GM18519 (cell line): ENCODE results near the gene PECR.
"Not testable (repeated sequence)": the region's sequence is repeated elsewhere in the genome, so short reads cannot be mapped to it uniquely, and the experiment has no call there.

ENCODE experiments used
- ATAC-seq: cut with Tn5 transposase; IDR thresholded peaks from one replicate; pipeline ENCODE4 v1.9.1; 2021; ENCODE audit warnings: mild to moderate bottlenecking, moderate library complexity; ENCODE audit not compliant: unreplicated experiment, low FRiP score

Gene PECR

DNA sequence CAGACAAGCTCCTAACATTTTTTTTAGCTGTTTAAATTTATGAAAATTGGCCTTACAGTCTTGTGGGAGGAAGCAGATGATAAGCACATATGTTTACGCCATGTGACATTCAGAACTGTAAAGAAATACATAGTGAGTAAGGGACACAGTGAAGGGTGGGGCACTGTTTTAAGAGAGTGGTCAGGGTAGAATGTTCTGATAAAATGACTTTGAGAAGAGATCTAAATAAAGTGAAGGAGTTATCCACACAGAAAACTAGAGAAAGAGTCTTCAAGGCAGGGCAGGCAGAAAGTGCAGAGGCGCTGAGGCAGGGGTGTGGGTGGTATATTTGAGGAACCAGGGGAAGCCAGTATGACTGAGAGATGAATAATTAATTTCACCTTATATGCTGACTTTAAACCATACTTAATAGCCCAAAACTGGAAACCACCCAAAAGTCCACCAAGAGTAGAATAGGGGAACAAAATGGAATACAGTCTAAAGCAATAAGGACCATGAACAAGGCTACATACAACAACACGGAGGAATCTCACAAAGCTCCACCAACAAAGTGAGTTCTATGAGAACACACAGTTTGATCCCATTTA is 76.8 kb downstream of the PECR start:
- peak; percentile 21 for ATAC-seq

DNA sequence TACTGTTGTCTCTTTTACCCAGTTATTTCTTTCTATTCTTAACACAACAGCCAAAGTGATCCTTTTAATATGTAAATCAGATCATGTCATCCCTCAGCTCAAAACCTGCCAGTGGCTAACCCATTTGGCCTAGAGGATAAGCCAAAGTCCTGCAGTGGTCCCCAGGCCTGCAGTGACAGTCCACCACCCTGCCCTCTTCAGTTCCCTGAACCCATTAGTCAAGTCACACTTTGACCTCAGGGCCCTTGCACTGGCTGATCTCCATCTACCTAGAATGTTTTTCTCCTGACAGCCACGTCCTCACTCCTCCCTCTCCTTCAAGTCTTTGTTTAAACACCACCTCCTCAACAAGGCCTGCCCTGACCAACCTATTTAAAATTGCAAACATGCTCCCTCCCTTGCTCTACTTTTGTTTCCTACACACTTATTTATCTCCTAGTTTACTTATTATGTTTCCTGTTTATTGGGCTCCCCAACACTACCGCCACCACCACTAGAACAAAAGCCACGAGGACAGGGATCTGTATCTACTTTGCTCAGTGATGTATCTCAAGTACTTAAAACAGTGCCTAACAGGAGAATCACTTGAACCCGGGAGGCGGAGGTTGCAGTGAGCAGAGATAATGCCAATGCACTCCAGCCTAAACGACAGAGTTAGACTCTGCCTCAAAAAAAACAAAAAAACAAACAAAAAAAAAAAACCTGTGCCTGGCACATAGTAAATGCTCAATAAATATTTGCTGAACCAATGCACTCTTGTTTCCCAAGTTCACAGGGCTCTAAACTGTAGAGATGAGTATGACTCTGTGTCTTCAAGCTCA is 77.5 kb downstream of the PECR start:
- ATAC-seq, result no peak

DNA sequence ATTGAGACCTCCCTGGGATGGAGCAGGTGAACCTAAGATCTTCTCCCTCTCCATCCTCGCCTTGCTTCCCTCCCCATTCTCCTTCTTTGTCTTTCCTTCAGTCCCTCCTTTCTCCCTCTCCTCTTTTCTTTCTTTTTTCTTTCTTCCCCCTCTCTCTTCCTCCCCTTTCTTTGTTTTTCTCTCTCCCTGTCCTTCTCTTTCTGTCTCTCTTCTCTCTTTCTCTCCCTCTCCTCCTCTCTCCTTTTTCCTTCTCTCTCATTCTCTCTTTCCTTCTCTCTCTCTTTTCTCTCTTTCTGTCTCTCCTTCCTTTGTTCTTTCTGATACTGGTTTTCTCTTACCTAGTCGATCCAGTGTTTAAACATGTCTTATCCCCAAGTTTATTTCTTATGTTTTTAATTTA is 78.9 kb downstream of the PECR start:
- ATAC-seq, result no peak

DNA sequence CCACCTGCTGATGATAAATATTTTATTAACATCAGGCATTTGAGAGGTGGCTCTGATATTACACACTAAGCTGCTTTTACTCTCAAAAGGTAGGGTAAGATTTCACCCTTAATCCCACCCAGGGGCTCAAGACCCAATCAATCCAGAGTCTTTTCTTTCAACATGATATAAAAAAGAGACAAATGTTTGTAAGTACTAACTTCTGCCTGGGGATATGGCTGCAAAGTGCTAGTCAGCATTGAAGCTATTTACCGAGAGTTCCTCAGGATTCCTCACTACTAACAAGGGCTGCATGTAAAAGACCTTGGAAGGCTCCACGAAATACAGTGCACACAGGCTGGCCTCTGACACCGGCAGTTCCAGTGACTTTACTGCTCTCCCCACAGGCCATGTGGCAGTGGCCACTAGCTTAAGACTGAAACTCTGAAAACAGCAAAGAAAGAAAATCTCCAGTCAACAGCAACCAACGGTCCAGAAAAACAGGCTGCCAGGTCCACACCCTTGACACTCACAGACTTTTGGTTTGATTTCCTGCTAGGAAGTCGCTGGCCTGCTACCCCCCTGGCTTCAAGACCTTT is 79.4 kb downstream of the PECR start:
- no peak for ATAC-seq

DNA sequence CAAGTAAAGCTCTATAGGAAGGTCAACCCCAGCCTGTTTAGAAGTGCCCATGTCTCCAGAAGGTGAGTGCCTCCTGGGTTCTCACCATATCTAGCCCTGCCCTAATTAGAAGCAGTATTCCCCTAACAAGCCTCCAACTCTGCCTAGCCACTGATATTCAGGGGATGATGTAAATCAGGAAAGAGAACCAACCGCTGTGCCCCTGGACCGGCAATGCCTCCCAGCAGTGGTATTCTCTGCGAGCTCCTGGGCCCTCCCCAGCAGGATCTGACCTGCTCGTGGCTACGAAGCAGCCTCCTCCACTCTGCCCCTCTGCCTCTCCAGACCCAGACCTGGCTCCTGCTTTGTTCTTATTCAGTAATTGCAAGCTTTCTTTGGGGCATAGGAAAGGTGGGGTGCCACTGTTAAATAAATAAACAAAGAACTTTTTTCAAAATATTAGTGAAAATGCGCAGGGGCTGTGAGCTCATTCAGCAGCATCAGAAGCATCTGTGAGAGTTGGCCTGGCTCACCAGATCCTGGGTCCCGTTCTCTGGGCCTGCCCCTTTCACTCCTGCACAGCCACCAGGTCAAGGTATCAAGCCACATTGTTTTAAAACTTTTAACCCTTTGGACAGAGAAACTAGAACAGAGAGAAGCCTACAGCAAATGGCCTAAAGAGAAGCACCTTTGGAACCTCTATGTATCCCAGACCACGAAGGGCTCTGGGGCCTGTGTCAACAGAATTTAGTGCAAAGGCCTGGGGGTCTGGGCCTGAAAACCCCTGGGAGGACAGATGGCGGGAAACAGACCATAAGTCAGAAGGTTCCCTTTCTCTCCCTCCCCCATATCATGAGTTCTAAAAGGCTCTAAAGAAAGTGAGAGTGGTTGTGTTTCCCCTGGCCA is 80.2 kb downstream of the PECR start:
- ATAC-seq, result no peak

DNA sequence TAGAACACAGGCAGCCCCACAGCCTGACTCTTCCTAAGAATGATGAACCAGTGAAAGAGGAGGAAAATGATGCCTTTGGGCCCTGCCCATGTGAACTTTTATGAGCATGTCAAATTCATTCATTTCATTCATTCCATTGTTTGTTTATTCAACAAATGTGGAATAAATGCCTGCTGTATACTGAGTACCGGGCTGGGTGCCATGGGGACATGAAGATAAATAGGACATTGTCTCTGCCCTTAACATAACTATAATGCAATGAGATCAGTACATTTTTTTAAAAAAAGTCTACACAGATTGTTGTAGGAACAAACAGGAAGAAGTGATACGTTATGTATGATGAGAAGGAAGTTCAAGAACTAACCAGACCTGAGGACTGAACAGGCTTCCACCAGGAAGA is 83.0 kb downstream of the PECR start:
- ATAC-seq, result no peak

DNA sequence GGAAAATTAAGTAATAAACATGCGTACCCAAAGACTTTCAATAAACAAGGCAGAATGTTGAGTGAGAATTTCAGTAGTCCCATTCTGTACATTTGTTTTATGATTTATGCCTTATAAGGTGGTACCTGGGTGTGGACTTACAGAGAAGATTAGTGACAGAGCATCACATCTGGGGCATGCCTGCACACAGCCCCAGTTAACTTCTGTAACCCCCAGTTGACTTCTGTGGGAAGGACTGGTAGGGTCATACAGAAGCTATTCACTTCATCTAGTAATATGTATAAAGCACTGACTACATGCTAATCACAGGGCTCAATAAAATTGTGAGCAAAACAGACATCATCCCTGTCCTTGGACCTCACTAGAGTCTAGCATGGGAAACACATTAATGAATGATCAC is 84.4 kb downstream of the PECR start:
- no peak for ATAC-seq

DNA sequence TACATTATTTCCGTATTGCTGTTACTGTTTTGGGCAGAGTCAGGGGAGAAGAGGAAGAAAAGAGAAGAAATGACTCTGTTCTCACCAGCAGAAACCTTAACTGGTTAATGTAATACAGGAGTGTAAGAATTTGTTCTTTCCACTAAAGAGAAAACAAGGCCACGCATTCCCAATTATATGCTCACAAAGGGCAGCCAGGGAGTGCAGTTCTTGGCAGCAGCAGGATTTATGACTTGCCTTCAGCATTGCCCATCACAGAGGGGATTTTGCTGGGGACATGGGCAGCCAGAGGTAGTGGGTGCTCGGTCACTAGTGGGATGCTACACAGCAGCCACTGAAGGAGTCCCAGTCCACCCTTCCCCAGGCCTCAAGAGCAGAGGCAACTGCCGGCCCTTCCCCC is 86.7 kb downstream of the PECR start:
- no peak for ATAC-seq

DNA sequence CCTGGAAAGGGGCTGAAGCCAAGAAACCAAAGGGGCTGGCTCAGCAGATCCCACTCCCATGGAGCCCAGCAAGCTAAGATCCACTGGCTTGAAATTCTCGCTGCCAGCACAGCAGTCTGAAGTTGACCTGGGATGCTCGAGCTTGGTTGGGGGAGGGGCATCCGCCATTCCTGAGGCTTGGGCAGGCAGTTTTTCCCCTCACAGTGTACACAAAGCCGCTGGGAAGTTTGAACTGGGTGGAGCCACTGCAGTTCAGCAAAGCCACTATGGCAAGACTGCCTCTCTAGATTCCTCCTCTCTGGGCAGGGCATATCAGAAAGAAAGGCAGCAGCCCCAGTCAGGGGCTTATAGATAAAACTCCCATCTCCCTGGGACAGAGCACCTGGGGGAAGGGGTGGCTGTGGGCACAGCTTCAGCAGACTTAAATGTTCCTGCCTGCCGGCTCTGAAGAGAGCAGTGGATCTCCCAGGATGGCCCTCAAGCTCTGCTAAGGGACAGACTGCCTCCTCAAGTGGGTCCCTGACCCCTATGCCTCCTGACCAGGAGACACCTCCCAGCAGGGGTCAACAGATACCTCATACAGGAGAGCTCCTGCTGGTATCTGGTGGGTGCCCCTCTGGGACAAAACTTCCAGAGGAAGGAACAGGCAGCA is 92.9 kb downstream of the PECR start:
- not testable (repeated sequence) for ATAC-seq
